K562 (cell line): ENCODE results near the gene SHISA5. TPM values are rescaled to one million over a fixed set of nuclear protein-coding genes. Genes with fewer than 3 reads are reported as not detected.

Experiments
- ATF7 ChIP-seq: fragments of 450-650 bp; IDR thresholded peaks from 2 replicates; pipeline ENCODE4 v1.7.1; 2014; ENCODE audit warnings: mild to moderate bottlenecking, moderate library complexity
- C11orf30 ChIP-seq: fragments of 450-650 bp; IDR thresholded peaks from 2 replicates; pipeline ENCODE4 v1.6.1; 2016; ENCODE audit warnings: low read depth, mild to moderate bottlenecking
- CBFA2T2 ChIP-seq: fragments of 450-650 bp; conservative IDR thresholded peaks from 2 replicates; pipeline ENCODE4 v1.6.1; 2017; ENCODE audit warnings: mild to moderate bottlenecking
- CCNT2 ChIP-seq: IDR thresholded peaks from 2 replicates; pipeline ENCODE4 v1.6.1; 2011; ENCODE audit warnings: borderline replicate concordance, low read depth, mild to moderate bottlenecking, moderate library complexity, mixed read lengths, low read length; ENCODE audit not compliant: insufficient read length; ENCODE audit errors: extremely low read depth
- CTCF ChIP-seq, 3 experiments: IDR thresholded peaks in 2 of 3; conservative IDR thresholded peaks in 1 of 3; 2 replicates each; pipeline ENCODE4 v1.5.1; 2011 to 2012; ENCODE audit warnings: low read length in 3 of 3, mild to moderate bottlenecking in 3 of 3, control low read depth in 2 of 3, improper control_type of control experiment in 1 of 3, inconsistent platforms in 1 of 3, low read depth in 1 of 3, mixed read lengths in 1 of 3, moderate library complexity in 1 of 3; ENCODE audit not compliant: insufficient read depth in 2 of 3
- DMBX1 ChIP-seq: fragments of 250-450 bp; sonication (Bioruptor Pico); IDR thresholded peaks from 2 replicates; pipeline ENCODE4 v1.8.0; 2022; ENCODE audit warnings: inconsistent platforms, mild to moderate bottlenecking, moderate library complexity, borderline replicate concordance
- ID3 ChIP-seq, 2 experiments: fragments of 250-450 bp in 1 of 2; fragments of 450-650 bp in 1 of 2; sonication (Bioruptor Pico) in 1 of 2; IDR thresholded peaks; 2 replicates each; pipeline versions ENCODE4 v1.6.1 to v1.8.0; 2016 to 2021; ENCODE audit warnings: mild to moderate bottlenecking in 2 of 2, moderate library complexity in 2 of 2, missing compliant biosample characterization in 1 of 2, missing genetic modification characterization in 1 of 2
- MBD2 ChIP-seq: sonication (generic); IDR thresholded peaks from 2 replicates; pipeline ENCODE4 v1.6.1; 2016; ENCODE audit warnings: low read depth, borderline replicate concordance
- MYC ChIP-seq, 2 experiments: fragments of 250-450 bp in 1 of 2; sonication (Bioruptor Pico) in 1 of 2; IDR thresholded peaks; 2 replicates each; pipeline versions ENCODE4 v1.5.1 to v1.6.1; 2012 to 2021; ENCODE audit warnings: low read depth in 2 of 2, borderline replicate concordance in 1 of 2, improper control_type of control experiment in 1 of 2, low read length in 1 of 2, mild to moderate bottlenecking in 1 of 2, moderate library complexity in 1 of 2
- RAD51 ChIP-seq: fragments of 450-650 bp; IDR thresholded peaks from 2 replicates; pipeline ENCODE4 v1.7.1; 2016; ENCODE audit warnings: low read depth, mild to moderate bottlenecking, borderline replicate concordance
- RBFOX2 ChIP-seq: fragments of 200-400 bp; formaldehyde crosslinking; IDR thresholded peaks from 2 replicates; pipeline ENCODE4 v1.6.1; 2017; ENCODE audit warnings: low read depth, mild to moderate bottlenecking, low read length, moderate library complexity
- SAP30 ChIP-seq: fragments of 200-600 bp; sonication (generic); IDR thresholded peaks from 2 replicates; pipeline ENCODE4 v1.6.1; 2012; ENCODE audit warnings: borderline replicate concordance, low read depth, mild to moderate bottlenecking, moderate library complexity, low read length, control low read depth, inconsistent platforms; ENCODE audit not compliant: insufficient read depth, poor library complexity, severe bottlenecking
- SP1 ChIP-seq: sonication (generic); formaldehyde crosslinking; IDR thresholded peaks from 2 replicates; pipeline ENCODE4 v1.8.1; 2022; ENCODE audit warnings: mild to moderate bottlenecking, missing genetic modification reagents
- SUPT5H ChIP-seq: fragments of 450-650 bp; IDR thresholded peaks from 2 replicates; pipeline ENCODE4 v1.6.1; 2016
- TCF15 ChIP-seq: fragments of 250-450 bp; sonication (Bioruptor Pico); IDR thresholded peaks from 2 replicates; pipeline ENCODE4 v1.8.0; 2022; ENCODE audit warnings: moderate library complexity, mild to moderate bottlenecking, inconsistent platforms
- ZNF518B ChIP-seq: fragments of 250-450 bp; sonication (Bioruptor Pico); IDR thresholded peaks from 2 replicates; pipeline ENCODE4 v1.5.0; 2021; ENCODE audit warnings: mild to moderate bottlenecking, moderate library complexity
- polyA plus RNA-seq, 8 experiments: library from polyadenylated mRNA; depleted of rRNA in 4 of 8; stranded (reverse) in 5 of 8; unstranded in 3 of 8; fragments of >200 nt; fragmentation: Nextera tagmentation in 2 of 8; fragmentation: Illumina TruSeq in 1 of 8; extraction: Ambion mirVana in 2 of 8; extraction: Trizol in 1 of 8; gene quantifications; 2 replicates each; pipeline versions ENCODE4 v1.2.1 to v1.2.3, GENCODE V29; 2011 to 2014; ENCODE audit warnings: inconsistent platforms in 1 of 8, missing spikeins in 1 of 8
- total RNA-seq, 7 experiments: library from RNA; depleted of rRNA in 6 of 7; stranded (reverse); fragments of >200 nt in 6 of 7; fragmentation: Illumina TruSeq in 2 of 7; extraction: Trizol in 2 of 7; gene quantifications; 2 replicates each; pipeline versions ENCODE4 v1.2.1 to v1.2.3, GENCODE V29; 2011 to 2021; ENCODE audit warnings: low replicate concordance in 1 of 7
- TF ChIP-seq, protein P1 (sequence below): fragments of 450-650 bp; formaldehyde crosslinking; IDR thresholded peaks from 2 replicates; pipeline ENCODE4 v1.4.0; 2020; ENCODE audit warnings: mild to moderate bottlenecking, moderate library complexity

Gene SHISA5
- total and polyA plus RNA-seq, 9 of the 15 experiments (the other 6 are each of a cell fraction or from before 2014, with no cell fraction given) = 8.4 to 85.8 (median 56.1) TPM

DNA sequence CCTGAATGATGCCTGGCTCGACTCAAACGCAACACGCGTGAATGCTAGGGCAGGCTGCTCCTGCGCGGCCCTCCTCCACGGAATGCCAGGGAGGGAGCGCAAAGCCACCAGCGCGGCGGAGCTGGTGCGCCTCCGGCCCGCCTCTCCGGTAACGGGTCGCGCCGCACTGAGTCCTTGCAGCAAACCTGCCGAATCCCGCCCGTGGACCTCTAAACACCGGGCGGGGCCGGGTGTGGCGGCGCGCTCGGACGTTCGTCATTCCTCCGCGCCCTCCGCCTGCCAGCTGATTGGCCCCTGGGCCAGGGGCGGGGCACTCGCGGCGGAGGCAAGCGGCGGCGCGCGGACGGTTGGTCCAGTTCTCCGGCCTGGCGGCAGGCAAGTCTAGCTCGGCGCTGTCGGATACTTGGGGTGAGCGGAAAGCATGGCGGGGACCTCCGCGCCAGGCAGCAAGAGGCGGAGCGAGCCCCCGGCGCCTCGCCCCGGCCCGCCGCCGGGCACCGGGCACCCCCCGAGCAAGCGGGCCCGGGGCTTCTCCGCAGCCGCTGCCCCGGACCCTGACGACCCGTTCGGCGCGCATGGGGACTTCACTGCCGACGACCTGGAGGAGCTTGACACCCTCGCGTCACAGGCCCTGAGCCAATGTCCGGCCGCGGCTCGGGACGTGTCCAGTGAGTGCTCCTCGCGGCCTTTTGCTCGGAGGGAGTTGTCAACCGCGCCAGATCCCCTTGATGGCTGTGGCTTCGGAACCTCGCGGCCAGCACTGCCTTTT is 57.4 kb downstream of the SHISA5 start, which contains the start of gene ATRIP (continued):
- no peak for TF ChIP-seq ZNF518B (CRISPR knock-in tag)
- TF ChIP-seq SUPT5H = peak; percentile 75
- TF ChIP-seq RAD51 = no peak
- TF ChIP-seq CBFA2T2 = no peak
- peak; percentile 71 for TF ChIP-seq SAP30
- peak; percentile 95 for TF ChIP-seq C11orf30
- TF ChIP-seq MYC (IDR thresholded peaks at IDR 0.05; ENCODE audit: low read depth, low read length) = peak; percentile 76
- TF ChIP-seq MYC (CRISPR knock-in tag; IDR thresholded peaks at IDR 0.05; ENCODE audit: borderline replicate concordance, low read depth) = no peak
- peak; percentile 99 for TF ChIP-seq RBFOX2
- no peak for TF ChIP-seq DMBX1 (CRISPR knock-in tag)
- TF ChIP-seq SP1 (CRISPR knock-in tag) = peak; percentile 81
- peak; percentile 75 for TF ChIP-seq CCNT2
- peak; percentile 80; the same call in 1 of the 2 replicates for TF ChIP-seq ATF7
- no peak for TF ChIP-seq TCF15 (CRISPR knock-in tag)
- TF ChIP-seq CTCF (IDR thresholded peaks at IDR 0.05 in 2 of 3, conservative IDR thresholded peaks at IDR 0.05 in 1 of 3; ENCODE audit: insufficient read depth in 2 of 3, low read depth in 1 of 3, low read length in 3 of 3) = 0 out of 6 replicates have a peak, but pooled peaks of 1 of the 3 experiments have one; percentile 2
- peak; percentile 44; the same call in 1 of the 2 replicates for TF ChIP-seq MBD2
- TF ChIP-seq, protein P1, sequence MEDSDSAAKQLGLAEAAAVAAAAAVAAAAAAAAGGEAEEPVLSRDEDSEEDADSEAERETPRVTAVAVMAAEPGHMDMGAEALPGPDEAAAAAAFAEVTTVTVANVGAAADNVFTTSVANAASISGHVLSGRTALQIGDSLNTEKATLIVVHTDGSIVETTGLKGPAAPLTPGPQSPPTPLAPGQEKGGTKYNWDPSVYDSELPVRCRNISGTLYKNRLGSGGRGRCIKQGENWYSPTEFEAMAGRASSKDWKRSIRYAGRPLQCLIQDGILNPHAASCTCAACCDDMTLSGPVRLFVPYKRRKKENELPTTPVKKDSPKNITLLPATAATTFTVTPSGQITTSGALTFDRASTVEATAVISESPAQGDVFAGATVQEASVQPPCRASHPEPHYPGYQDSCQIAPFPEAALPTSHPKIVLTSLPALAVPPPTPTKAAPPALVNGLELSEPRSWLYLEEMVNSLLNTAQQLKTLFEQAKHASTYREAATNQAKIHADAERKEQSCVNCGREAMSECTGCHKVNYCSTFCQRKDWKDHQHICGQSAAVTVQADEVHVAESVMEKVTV = no peak
- TF ChIP-seq ID3 (CRISPR knock-in tag; IDR thresholded peaks at IDR 0.05) = no peak
- peak; percentile 54; the same call in 1 of the 2 replicates for TF ChIP-seq ID3 (tag; IDR thresholded peaks at IDR 0.05)
